Epithelial cell of esophagus (primary cell): ENCODE results near the gene ACBD7.

ENCODE experiments used
- DNase-seq: peaks from one replicate; pipeline ENCODE4 v3.0.0; 2010; ENCODE audit warnings: low read depth
- H3K4me3 ChIP-seq: 2 replicates; pipeline ENCODE4 v1.5.1; 2011; ENCODE audit warnings: mild to moderate bottlenecking, low read length, control low read depth
- CTCF ChIP-seq: IDR thresholded peaks from 2 replicates; pipeline ENCODE4 v1.5.1; 2011; ENCODE audit warnings: low read depth, mild to moderate bottlenecking, low read length, control low read depth, inconsistent platforms; ENCODE audit not compliant: insufficient read depth; ENCODE audit errors: missing control alignments

The ACBD7 gene

GRCh38 chr10:15113766-15114165 lies 25.2 kb upstream of the ACBD7 start:
- H3K4me3 ChIP-seq: no peak overlapping the region
- no peak for TF ChIP-seq CTCF
- no peak for DNase-seq

- TF ChIP-seq CTCF: no peak
- H3K4me3 ChIP-seq: no peak overlapping the region
- no peak for DNase-seq
These were observed 24.1 kb upstream of the ACBD7 start for GRCh38 chr10:15112657-15113056.

GRCh38 chr10:15106352-15107013 lies 17.9 kb upstream of the ACBD7 start:
- TF ChIP-seq CTCF: peak; percentile 98
- no peak overlapping the region for H3K4me3 ChIP-seq
- DNase-seq: peak; percentile 80

GRCh38 chr10:15103513-15103912 lies 14.9 kb upstream of the ACBD7 start:
- no peak for TF ChIP-seq CTCF
- no peak for DNase-seq
- H3K4me3 ChIP-seq: no peak overlapping the region

DNA sequence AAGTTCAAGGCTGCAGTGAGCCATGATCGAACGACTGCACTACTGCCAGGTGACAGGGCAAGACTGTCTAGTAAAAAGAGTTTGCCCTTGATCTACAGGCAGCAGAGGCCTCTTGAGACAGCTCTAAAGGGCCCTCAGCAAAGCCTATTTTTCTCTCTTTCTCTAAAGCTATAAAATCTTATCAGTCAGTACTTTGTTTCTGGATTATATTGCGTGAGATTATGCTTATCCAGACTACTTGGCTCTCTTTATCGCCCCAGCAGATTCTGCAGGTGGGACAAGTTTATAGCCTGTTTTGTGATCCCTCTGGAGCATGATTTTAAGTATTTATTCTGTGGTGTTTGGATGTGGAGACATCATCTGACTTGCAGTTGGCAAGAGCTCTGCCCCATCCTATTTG lies 11.3 kb upstream of the ACBD7 start:
- H3K4me3 ChIP-seq: no peak overlapping the region
- no peak for TF ChIP-seq CTCF
- no peak for DNase-seq

- DNase-seq: peak; percentile 93
- H3K4me3 ChIP-seq: peak within 1 kb of the TSS; percentile 95
- TF ChIP-seq CTCF: no peak
These were observed 8.6 kb upstream of the ACBD7 start, which contains the start of gene RPP38 for GRCh38 chr10:15097011-15097812. TSS of gene RPP38 (plus strand) at chr10:15097355. CDS start at chr10:15103315, 5,960 bp downstream.
